Parathyroid adenoma (tissue), 2 donors: ENCODE measurements around the gene RNH1.

ENCODE experiments used
- H2AFZ ChIP-seq: fragments of 300-600 bp; sonication (generic); one replicate; pipeline ENCODE4 v1.7.0; 2017; ENCODE audit warnings: antibody characterized with exemption, mild to moderate bottlenecking
- H3K27ac ChIP-seq: fragments of 300-600 bp; sonication (generic); one replicate; pipeline ENCODE4 v1.7.0; 2017
- H3K27me3 ChIP-seq: fragments of 300-600 bp; sonication (generic); one replicate; pipeline ENCODE4 v1.7.0; 2017; ENCODE audit warnings: low read length; ENCODE audit not compliant: control insufficient read depth, insufficient read depth
- H3K36me3 ChIP-seq: fragments of 300-600 bp; sonication (generic); one replicate; pipeline ENCODE4 v1.7.0; 2017; ENCODE audit warnings: low read length; ENCODE audit not compliant: control insufficient read depth, insufficient read depth
- H3K4me1 ChIP-seq: fragments of 300-600 bp; sonication (generic); one replicate; pipeline ENCODE4 v1.7.0; 2017; ENCODE audit warnings: control low read depth
- H3K4me2 ChIP-seq: fragments of 300-600 bp; sonication (generic); one replicate; pipeline ENCODE4 v1.7.0; 2017; ENCODE audit warnings: low read length
- H3K4me3 ChIP-seq: fragments of 300-600 bp; sonication (generic); one replicate; pipeline ENCODE4 v1.7.0; 2017; ENCODE audit warnings: low read depth, low read length
- H3K79me2 ChIP-seq: fragments of 300-600 bp; sonication (generic); one replicate; pipeline ENCODE4 v1.7.0; 2017; ENCODE audit warnings: control low read depth
- H3K9ac ChIP-seq: fragments of 300-600 bp; sonication (generic); one replicate; pipeline ENCODE4 v1.7.0; 2017; ENCODE audit warnings: mild to moderate bottlenecking
- H3K9me3 ChIP-seq: fragments of 300-600 bp; sonication (generic); one replicate; pipeline ENCODE4 v1.7.0; 2017; ENCODE audit warnings: low read length; ENCODE audit not compliant: control insufficient read depth
- TF ChIP-seq, protein P1 (sequence below): fragments of 300-600 bp; sonication (generic); IDR thresholded peaks from one replicate; pipeline ENCODE4 v1.7.0; 2017; ENCODE audit warnings: antibody characterized with exemption, mild to moderate bottlenecking
- donor health status: primary hyperparathyroidism.

The RNH1 gene

DNA sequence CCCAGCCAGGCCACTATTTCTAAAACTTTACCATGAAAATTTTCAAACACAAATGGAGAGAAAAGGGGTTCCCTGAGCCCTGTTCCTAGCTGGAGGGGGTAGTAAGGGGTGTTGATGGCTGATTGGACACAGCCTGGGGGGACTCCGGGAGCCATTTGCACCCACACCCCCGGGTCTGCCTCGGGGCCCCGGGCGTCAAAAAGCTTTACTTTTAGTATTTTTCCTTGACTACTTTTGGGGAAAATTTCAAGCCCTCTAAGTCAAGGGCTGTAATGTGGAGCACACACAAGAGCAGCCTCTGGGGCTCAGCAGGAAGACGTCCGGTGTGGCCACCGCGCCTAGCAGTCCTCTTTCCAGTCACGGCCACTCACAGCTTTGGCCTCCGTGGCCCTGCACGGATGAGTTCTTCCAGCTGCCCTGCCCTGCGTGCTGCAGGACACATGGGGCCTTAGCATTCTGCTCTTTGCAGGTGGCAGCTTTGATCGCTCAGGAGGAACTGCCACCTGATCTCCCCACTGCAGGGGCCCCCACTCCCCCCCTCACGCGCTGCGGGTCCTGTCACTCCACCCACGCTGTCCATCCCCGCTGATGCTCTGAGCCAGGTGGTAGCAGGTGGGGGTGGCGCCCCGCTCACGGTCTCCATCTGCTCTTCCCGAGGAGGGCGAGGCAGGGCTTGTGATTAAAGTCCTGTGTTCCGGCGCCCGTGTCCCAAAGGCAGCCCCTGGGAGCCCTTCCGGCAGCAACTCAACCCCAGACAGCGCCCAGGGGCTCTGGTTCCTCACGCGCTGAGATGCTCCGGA, 14.4 kb downstream of the RNH1 start:
- H3K27ac ChIP-seq, result no peak overlapping the region
- H3K79me2 ChIP-seq, result no peaks in the 10 kb centered on the region
- TF ChIP-seq, protein P1, sequence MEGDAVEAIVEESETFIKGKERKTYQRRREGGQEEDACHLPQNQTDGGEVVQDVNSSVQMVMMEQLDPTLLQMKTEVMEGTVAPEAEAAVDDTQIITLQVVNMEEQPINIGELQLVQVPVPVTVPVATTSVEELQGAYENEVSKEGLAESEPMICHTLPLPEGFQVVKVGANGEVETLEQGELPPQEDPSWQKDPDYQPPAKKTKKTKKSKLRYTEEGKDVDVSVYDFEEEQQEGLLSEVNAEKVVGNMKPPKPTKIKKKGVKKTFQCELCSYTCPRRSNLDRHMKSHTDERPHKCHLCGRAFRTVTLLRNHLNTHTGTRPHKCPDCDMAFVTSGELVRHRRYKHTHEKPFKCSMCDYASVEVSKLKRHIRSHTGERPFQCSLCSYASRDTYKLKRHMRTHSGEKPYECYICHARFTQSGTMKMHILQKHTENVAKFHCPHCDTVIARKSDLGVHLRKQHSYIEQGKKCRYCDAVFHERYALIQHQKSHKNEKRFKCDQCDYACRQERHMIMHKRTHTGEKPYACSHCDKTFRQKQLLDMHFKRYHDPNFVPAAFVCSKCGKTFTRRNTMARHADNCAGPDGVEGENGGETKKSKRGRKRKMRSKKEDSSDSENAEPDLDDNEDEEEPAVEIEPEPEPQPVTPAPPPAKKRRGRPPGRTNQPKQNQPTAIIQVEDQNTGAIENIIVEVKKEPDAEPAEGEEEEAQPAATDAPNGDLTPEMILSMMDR, result no peak
- no peak overlapping the region for H3K9ac ChIP-seq
- H2AFZ ChIP-seq, result no peak overlapping the region
- H3K4me3 ChIP-seq, result no peak overlapping the region
- peaks cover 9% of the 10 kb centered on the region for H3K4me1 ChIP-seq
- no peaks in the 10 kb centered on the region for H3K9me3 ChIP-seq
- no peaks in the 10 kb centered on the region for H3K27me3 ChIP-seq
- no peaks in the 10 kb centered on the region for H3K36me3 ChIP-seq
- no peak overlapping the region for H3K4me2 ChIP-seq

DNA sequence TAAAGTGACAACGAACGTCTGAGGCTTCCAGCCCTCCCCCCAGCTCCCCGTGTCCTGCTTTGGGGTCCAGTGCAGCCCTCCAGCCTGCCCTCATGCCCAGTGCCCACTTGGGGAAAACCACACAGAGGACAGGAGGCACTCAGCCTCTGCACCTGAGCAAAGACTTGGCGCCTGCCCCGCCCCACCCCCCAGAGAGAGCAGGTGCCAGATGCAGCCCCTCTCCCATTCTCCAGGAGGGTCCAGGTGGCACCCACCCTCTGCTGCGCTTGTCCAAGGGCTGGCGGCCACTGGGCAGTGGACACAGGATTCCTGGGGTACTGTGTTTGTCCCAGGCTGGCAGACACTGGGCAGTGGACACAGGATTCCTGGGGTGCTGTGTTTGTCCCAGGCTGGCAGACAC, 15.7 kb downstream of the RNH1 start:
- no peaks in the 10 kb centered on the region for H3K36me3 ChIP-seq

DNA sequence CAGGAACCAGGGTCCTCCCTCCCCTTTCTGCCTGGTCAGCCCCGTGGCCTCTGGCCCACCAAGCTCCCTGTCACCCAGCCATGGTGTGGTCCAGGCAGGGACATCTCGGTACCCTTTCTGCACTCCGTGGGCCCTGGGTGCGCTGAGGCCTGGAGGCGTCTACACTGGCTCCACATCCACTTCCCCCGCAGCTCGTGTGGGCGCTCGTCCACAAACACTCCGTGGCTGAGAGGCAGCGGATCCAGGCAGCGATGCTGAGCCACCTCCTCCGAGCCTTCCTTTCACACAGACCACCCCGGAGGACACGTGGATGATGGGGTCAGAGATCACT, 16.1 kb downstream of the RNH1 start:
- H3K79me2 ChIP-seq, result no peaks in the 10 kb centered on the region
- TF ChIP-seq, protein P1, result no peak

More for the DNA sequence above, 15.7 kb downstream of the RNH1 start:
- Histone ChIP-seq H3K9me3 (no peaks in the 10 kb centered on the region), H3K9ac (no peak overlapping the region), H3K79me2 (no peaks in the 10 kb centered on the region), H3K27me3 (no peaks in the 10 kb centered on the region), H3K4me2 (no peak overlapping the region), H3K27ac (no peak overlapping the region), H3K4me3 (no peak overlapping the region), H2AFZ (no peak overlapping the region), H3K4me1 (peaks cover 3% of the 10 kb centered on the region)
- TF ChIP-seq, protein P1, result no peak

DNA sequence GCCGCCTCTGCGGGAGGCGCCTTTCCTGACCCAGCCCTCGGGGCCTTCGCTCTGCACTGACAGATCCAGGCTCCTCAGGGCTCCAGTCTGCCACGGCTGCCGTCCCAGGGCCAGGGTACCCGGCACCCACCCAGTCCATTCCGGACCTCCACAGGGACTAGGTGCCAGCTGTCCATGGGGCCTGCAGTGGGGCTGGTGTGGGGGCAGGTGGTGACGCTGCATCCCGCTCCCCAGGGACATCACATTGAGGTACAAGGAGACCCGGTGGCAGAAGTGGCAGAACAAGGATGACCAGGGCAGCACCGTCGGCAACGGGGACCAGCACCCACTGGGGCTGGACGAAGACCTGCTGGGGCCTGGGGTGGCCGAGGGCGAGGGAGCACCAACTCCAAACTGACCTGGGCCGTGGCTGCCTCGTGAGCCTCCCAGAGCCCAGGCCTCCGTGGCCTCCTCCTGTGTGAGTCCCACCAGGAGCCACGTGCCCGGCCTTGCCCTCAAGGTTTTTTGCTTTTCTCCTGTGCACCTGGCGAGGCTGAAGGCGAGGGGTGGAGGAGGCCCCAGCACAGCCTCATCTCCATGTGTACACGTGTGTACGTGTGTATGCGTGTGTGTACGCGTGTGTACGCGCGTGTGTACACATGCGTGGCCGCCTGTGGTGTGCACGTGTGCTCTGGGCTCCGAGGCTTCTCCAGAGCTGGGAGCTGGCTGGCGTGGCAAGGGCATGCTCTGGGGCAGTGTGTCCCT, 16.7 kb downstream of the RNH1 start:
- Histone ChIP-seq H3K27ac (no peak overlapping the region), H3K9ac (no peak overlapping the region), H3K36me3 (no peaks in the 10 kb centered on the region), H3K4me2 (no peak overlapping the region), H2AFZ (no peak overlapping the region), H3K4me3 (no peak overlapping the region), H3K9me3 (no peaks in the 10 kb centered on the region), H3K4me1 (peaks cover 3% of the 10 kb centered on the region), H3K79me2 (no peaks in the 10 kb centered on the region), H3K27me3 (no peaks in the 10 kb centered on the region)
- TF ChIP-seq, protein P1, result no peak

More for the DNA sequence above, 16.1 kb downstream of the RNH1 start:
- H3K4me3 ChIP-seq, result no peak overlapping the region
- H3K27ac ChIP-seq, result no peak overlapping the region
- no peaks in the 10 kb centered on the region for H3K9me3 ChIP-seq
- H3K27me3 ChIP-seq, result no peaks in the 10 kb centered on the region
- no peak overlapping the region for H3K4me2 ChIP-seq
- no peak overlapping the region for H2AFZ ChIP-seq
- no peaks in the 10 kb centered on the region for H3K36me3 ChIP-seq
- peaks cover 3% of the 10 kb centered on the region for H3K4me1 ChIP-seq
- H3K9ac ChIP-seq, result no peak overlapping the region
